B cell (primary cell): Measurements from ENCODE around the gene TBXA2R.

Source experiments
- CTCF ChIP-seq: fragments of 200-600 bp; IDR thresholded peaks from one replicate; pipeline ENCODE4 v1.8.0; 2022; ENCODE audit warnings: antibody characterized with exemption, mild to moderate bottlenecking
- EZH2 ChIP-seq: IDR thresholded peaks from 2 replicates; pipeline ENCODE4 v1.6.1; 2012; ENCODE audit warnings: borderline replicate concordance, low read depth, mild to moderate bottlenecking, moderate library complexity, low read length; ENCODE audit not compliant: insufficient read depth, poor library complexity, severe bottlenecking

- TF ChIP-seq CTCF (no peak), EZH2 (no peak)
These were observed 14.6 kb downstream of the TBXA2R start for GRCh38 chr19:3591876-3592613.
